Mesenchymal stem cell (in vitro differentiated cells and primary cell): Measurements from ENCODE around the gene DGAT2.

ENCODE experiments used
- DNase-seq: peaks from one replicate; pipeline ENCODE4 v3.0.0-alpha.2; 2013
- H2AFZ ChIP-seq: one replicate; pipeline ENCODE4 v1.6.1; 2013; ENCODE audit warnings: low read depth, mild to moderate bottlenecking, control low read depth, inconsistent platforms, low read length, moderate library complexity
- H2AK5ac ChIP-seq: 2 replicates; pipeline ENCODE4 v1.6.1; 2013; ENCODE audit warnings: low read length, moderate library complexity, mild to moderate bottlenecking, inconsistent platforms; ENCODE audit not compliant: severe bottlenecking
- H2BK120ac ChIP-seq: one replicate; pipeline ENCODE4 v1.6.1; 2013; ENCODE audit warnings: low read depth, mild to moderate bottlenecking, inconsistent platforms, low read length, moderate library complexity
- H2BK12ac ChIP-seq, 2 experiments: one replicate each; pipeline ENCODE4 v1.6.1; 2013; ENCODE audit warnings: inconsistent platforms in 2 of 2, low read length in 2 of 2, mild to moderate bottlenecking in 2 of 2, moderate library complexity in 2 of 2, control low read depth in 1 of 2
- H2BK15ac ChIP-seq: one replicate; pipeline ENCODE4 v1.6.1; 2013; ENCODE audit warnings: mild to moderate bottlenecking, low read depth, inconsistent platforms; ENCODE audit not compliant: poor library complexity, severe bottlenecking
- H2BK5ac ChIP-seq: 2 replicates; pipeline ENCODE4 v1.6.1; 2013; ENCODE audit warnings: low read depth, mild to moderate bottlenecking, low read length, control low read depth, inconsistent platforms; ENCODE audit not compliant: poor library complexity, severe bottlenecking
- H3K14ac ChIP-seq, 2 experiments: one replicate each; pipeline ENCODE4 v1.6.1; 2013; ENCODE audit warnings: inconsistent platforms in 2 of 2, low read length in 2 of 2, control low read depth in 1 of 2, mild to moderate bottlenecking in 1 of 2, moderate library complexity in 1 of 2
- H3K18ac ChIP-seq, 2 experiments: one replicate each; pipeline ENCODE4 v1.6.1; 2013; ENCODE audit warnings: inconsistent platforms in 2 of 2, low read length in 2 of 2, control low read depth in 1 of 2, low read depth in 1 of 2, mild to moderate bottlenecking in 1 of 2
- H3K23ac ChIP-seq, 2 experiments: one replicate each; pipeline ENCODE4 v1.6.1; 2013; ENCODE audit warnings: inconsistent platforms in 2 of 2, low read length in 2 of 2, mild to moderate bottlenecking in 2 of 2, moderate library complexity in 2 of 2, control low read depth in 1 of 2
- H3K27ac ChIP-seq: 2 replicates; pipeline ENCODE4 v1.5.1; 2013; ENCODE audit warnings: mild to moderate bottlenecking, moderate library complexity, low read length, control low read depth, inconsistent platforms; ENCODE audit not compliant: poor library complexity, severe bottlenecking
- H3K27me3 ChIP-seq, 2 experiments: 2 replicates each; pipeline versions ENCODE4 v1.6.1 to v1.7.0; 2013; ENCODE audit warnings: low read length in 2 of 2, mild to moderate bottlenecking in 2 of 2, moderate library complexity in 2 of 2, control low read depth in 1 of 2, inconsistent platforms in 1 of 2; ENCODE audit not compliant: control insufficient read depth in 1 of 2, insufficient read depth in 1 of 2
- H3K36me3 ChIP-seq, 2 experiments: 2 replicates each; pipeline versions ENCODE4 v1.6.1 to v1.7.0; 2013; ENCODE audit warnings: low read length in 2 of 2, control low read depth in 1 of 2, inconsistent platforms in 1 of 2, low read depth in 1 of 2, mild to moderate bottlenecking in 1 of 2; ENCODE audit not compliant: insufficient read depth in 2 of 2, control insufficient read depth in 1 of 2
- H3K4ac ChIP-seq, 2 experiments: one replicate each; pipeline ENCODE4 v1.6.1; 2013; ENCODE audit warnings: inconsistent platforms in 2 of 2, low read length in 2 of 2, mild to moderate bottlenecking in 2 of 2, moderate library complexity in 2 of 2, control low read depth in 1 of 2, low read depth in 1 of 2
- H3K4me1 ChIP-seq: 2 replicates; pipeline ENCODE4 v1.6.1; 2013; ENCODE audit warnings: low read depth, low read length, control low read depth; ENCODE audit not compliant: control insufficient read depth, insufficient read depth
- H3K4me2 ChIP-seq: 2 replicates; pipeline ENCODE4 v1.6.1; 2013; ENCODE audit warnings: low read length, mild to moderate bottlenecking, inconsistent platforms; ENCODE audit not compliant: poor library complexity, severe bottlenecking
- H3K4me3 ChIP-seq, 2 experiments: 2 replicates each; pipeline versions ENCODE4 v1.5.1 to v1.7.0; 2013; ENCODE audit warnings: low read length in 2 of 2, mild to moderate bottlenecking in 2 of 2, control low read depth in 1 of 2, low read depth in 1 of 2; ENCODE audit not compliant: insufficient read depth in 1 of 2
- H3K79me1 ChIP-seq: replicated peaks from 2 replicates; pipeline ENCODE4 v1.6.1; 2013; ENCODE audit warnings: mild to moderate bottlenecking, control low read depth, low read length, inconsistent platforms; ENCODE audit not compliant: poor library complexity, severe bottlenecking
- H3K9ac ChIP-seq: 2 replicates; pipeline ENCODE4 v1.7.0; 2013; ENCODE audit warnings: mild to moderate bottlenecking, low read length, moderate library complexity
- H3K9me3 ChIP-seq: 2 replicates; pipeline ENCODE4 v1.7.0; 2013; ENCODE audit warnings: mild to moderate bottlenecking, low read length; ENCODE audit not compliant: control insufficient read depth
- H4K8ac ChIP-seq: one replicate; pipeline ENCODE4 v1.6.1; 2013; ENCODE audit warnings: inconsistent platforms, mild to moderate bottlenecking, low read length, moderate library complexity
- H4K91ac ChIP-seq: one replicate; pipeline ENCODE4 v1.6.1; 2013; ENCODE audit warnings: mild to moderate bottlenecking, low read length, inconsistent platforms
- whole genome bisulfite sequencing: methylation state at CpG from one replicate; pipeline ENCODE4 v1.1.7; 2013; ENCODE audit warnings: mixed read lengths; 5-methylcytosine and 5-hydroxymethylcytosine counted together

Gene DGAT2

DNA sequence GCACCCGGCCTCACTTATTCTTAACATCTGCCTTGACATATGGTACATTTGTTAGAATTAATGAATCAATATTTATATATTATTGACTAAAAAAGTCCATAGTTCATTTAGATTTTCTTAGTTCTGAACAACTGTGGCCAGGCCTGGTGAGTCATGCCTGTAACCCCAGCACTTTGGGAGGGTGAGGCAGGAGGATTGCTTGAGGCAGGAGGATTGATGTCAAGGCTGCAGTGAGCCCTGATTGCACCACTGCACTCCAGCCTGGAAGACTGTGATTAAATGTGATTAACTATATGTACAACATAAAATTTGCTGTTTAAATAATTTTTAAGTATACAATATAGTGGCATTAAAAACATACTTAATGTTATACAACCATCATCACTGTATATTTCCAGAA, 52.1 kb downstream of the DGAT2 start:
- Histone ChIP-seq H2BK120ac (no peak overlapping the region), H3K4me2 (no peak overlapping the region), H3K18ac (no peak overlapping the region), H3K4ac (no peak overlapping the region), H2BK15ac (no peak overlapping the region), H3K4me1 (peaks cover 2% of the 10 kb centered on the region), H3K36me3 (peaks cover 0 to 8% of the 10 kb centered on the region in 2 experiments), H2AK5ac (no peak overlapping the region), H3K27me3 (no peaks in the 10 kb centered on the region), H2BK12ac (no peak overlapping the region), H2AFZ (no peak overlapping the region), H3K79me1 (peaks cover 31% of the 10 kb centered on the region), H3K4me3 (no peak overlapping the region), H3K27ac (no peak overlapping the region), H3K9ac (no peak overlapping the region), H4K8ac (no peak overlapping the region), H3K9me3 (no peaks in the 10 kb centered on the region), H4K91ac (no peak overlapping the region), H3K23ac (no peak overlapping the region), H3K14ac (no peak overlapping the region), H2BK5ac (no peak overlapping the region)
- peak; percentile 62 for DNase-seq
- WGBS = no CpG with 5 or more reads among the region's 1 CpG

DNA sequence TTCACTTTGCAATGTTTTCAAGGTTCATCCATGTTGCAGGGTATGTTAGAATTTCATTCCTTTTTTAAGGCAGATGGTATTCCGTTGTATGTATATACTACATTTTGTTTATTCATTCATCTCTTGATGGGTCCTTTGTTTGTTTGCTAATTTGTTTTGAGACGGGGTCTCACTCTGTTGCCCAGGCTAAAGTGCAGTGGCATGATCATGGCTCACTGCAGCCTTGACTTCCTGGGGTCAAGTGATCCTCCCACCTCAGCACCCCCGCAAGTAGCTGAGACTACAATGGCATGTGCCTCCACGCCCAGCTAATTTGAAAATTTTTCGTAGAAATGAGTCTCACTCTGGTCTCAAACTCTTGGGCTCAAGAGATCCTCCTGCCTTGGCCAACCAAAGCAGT, 52.6 kb downstream of the DGAT2 start:
- no peak overlapping the region for H2AK5ac ChIP-seq
- H2AFZ ChIP-seq = no peak overlapping the region
- peaks cover 0 to 8% of the 10 kb centered on the region in 2 experiments for H3K36me3 ChIP-seq
- no peak overlapping the region for H3K4ac ChIP-seq
- no peak overlapping the region for H2BK12ac ChIP-seq
- H3K4me1 ChIP-seq = peaks cover 2% of the 10 kb centered on the region
- H3K27me3 ChIP-seq = no peaks in the 10 kb centered on the region
- no peak overlapping the region for H2BK15ac ChIP-seq
- no peak overlapping the region for H4K8ac ChIP-seq
- 92% methylated on average over 4 of the region's 5 CpGs for WGBS
- no peak overlapping the region for H4K91ac ChIP-seq
- H3K23ac ChIP-seq = no peak overlapping the region
- no peak for DNase-seq
- H3K9ac ChIP-seq = no peak overlapping the region
- H2BK5ac ChIP-seq = no peak overlapping the region
- peaks cover 30% of the 10 kb centered on the region for H3K79me1 ChIP-seq
- H3K4me2 ChIP-seq = no peak overlapping the region
- no peak overlapping the region for H3K14ac ChIP-seq
- H3K18ac ChIP-seq = no peak overlapping the region
- no peak overlapping the region for H2BK120ac ChIP-seq
- H3K9me3 ChIP-seq = no peaks in the 10 kb centered on the region
- H3K4me3 ChIP-seq = no peak overlapping the region
- H3K27ac ChIP-seq = no peak overlapping the region

DNA sequence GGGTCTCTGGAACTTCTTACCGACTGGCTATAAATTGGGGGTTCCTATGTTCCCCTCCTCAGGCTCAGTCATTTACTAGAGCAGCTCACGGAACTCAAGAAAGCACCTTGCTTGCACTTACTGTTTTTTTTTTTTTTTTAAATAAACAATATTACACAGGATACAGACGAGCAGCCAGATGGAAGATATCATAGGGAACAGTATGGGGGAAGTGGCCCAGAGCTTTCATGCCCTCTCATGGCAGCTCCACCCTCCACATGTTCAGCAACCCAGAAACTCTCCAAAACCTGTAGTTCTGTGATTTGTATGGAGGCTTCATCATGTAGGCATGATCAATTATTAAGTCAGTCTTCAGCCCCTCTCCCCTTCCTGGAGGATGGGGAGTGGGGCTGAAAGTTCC, 54.0 kb downstream of the DGAT2 start:
- Histone ChIP-seq H3K14ac (no peak overlapping the region), H3K4me1 (no peaks in the 10 kb centered on the region), H4K8ac (no peak overlapping the region), H2AFZ (no peak overlapping the region), H3K36me3 (peaks cover 0 to 8% of the 10 kb centered on the region in 2 experiments), H3K23ac (no peak overlapping the region), H2AK5ac (no peak overlapping the region), H3K4ac (no peak overlapping the region), H3K18ac (no peak overlapping the region), H3K4me2 (no peak overlapping the region), H2BK15ac (no peak overlapping the region), H3K79me1 (peaks cover 21% of the 10 kb centered on the region), H3K27me3 (no peaks in the 10 kb centered on the region), H3K9me3 (no peaks in the 10 kb centered on the region), H2BK5ac (no peak overlapping the region), H3K9ac (no peak overlapping the region), H3K27ac (no peak overlapping the region), H3K4me3 (no peak overlapping the region), H4K91ac (no peak overlapping the region), H2BK12ac (peak overlapping the region in 1 of 2 experiments; percentile 25), H2BK120ac (no peak overlapping the region)
- 100% methylated on average over 1 of the region's 3 CpGs for WGBS
- DNase-seq = no peak

DNA sequence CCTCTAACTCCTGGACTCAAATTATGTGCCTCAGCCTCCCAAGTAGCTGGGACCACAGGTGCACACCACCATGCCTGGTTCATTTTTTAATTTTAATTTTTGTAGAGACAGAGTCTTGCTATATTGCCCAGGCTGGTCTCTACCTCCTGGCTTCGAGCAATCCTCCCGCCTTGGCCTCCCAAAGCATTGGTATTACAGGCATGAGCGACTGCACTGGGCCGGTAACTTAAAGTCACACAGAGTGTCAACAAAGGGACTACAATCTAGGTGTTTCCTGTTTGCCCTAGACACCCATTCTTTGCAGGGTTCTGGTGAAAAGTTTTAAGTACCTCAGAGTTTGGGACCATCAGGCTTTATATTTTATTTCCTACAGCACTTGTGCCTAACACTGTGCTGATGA, 54.8 kb downstream of the DGAT2 start:
- no peak overlapping the region for H2AFZ ChIP-seq
- H3K18ac ChIP-seq = no peak overlapping the region
- peak overlapping the region; percentile 71 for H3K9ac ChIP-seq
- WGBS = 97% methylated on average over 4 of the region's 4 CpGs
- peaks cover 0 to 8% of the 10 kb centered on the region in 2 experiments for H3K36me3 ChIP-seq
- no peak overlapping the region for H2BK120ac ChIP-seq
- H3K14ac ChIP-seq = no peak overlapping the region
- H3K4me3 ChIP-seq = no peak overlapping the region
- no peaks in the 10 kb centered on the region for H3K27me3 ChIP-seq
- H3K9me3 ChIP-seq = no peaks in the 10 kb centered on the region
- no peak overlapping the region for H3K4me2 ChIP-seq
- peaks cover 1% of the 10 kb centered on the region for H3K4me1 ChIP-seq
- H2BK15ac ChIP-seq = no peak overlapping the region
- no peak for DNase-seq
- H4K8ac ChIP-seq = no peak overlapping the region
- H3K23ac ChIP-seq = no peak overlapping the region
- no peak overlapping the region for H3K27ac ChIP-seq
- no peak overlapping the region for H3K4ac ChIP-seq
- peaks cover 21% of the 10 kb centered on the region for H3K79me1 ChIP-seq
- H2AK5ac ChIP-seq = no peak overlapping the region
- H2BK5ac ChIP-seq = no peak overlapping the region
- H2BK12ac ChIP-seq = no peak overlapping the region
- H4K91ac ChIP-seq = no peak overlapping the region
